Epithelial cell of prostate (primary cell): ENCODE measurements around the gene C1orf94.
"Not testable (repeated sequence)": the region's sequence is repeated elsewhere in the genome, so short reads cannot be mapped to it uniquely, and the experiment has no call there.

Source experiments
- DNase-seq: peaks from one replicate; pipeline ENCODE4 v3.0.0-alpha.2; 2011; ENCODE audit warnings: low read depth, low spot score
- H3K27ac ChIP-seq: fragments of 450-650 bp; 2 replicates; pipeline ENCODE4 v1.5.1; 2017; ENCODE audit warnings: mild to moderate bottlenecking

C1orf94 gene

DNA sequence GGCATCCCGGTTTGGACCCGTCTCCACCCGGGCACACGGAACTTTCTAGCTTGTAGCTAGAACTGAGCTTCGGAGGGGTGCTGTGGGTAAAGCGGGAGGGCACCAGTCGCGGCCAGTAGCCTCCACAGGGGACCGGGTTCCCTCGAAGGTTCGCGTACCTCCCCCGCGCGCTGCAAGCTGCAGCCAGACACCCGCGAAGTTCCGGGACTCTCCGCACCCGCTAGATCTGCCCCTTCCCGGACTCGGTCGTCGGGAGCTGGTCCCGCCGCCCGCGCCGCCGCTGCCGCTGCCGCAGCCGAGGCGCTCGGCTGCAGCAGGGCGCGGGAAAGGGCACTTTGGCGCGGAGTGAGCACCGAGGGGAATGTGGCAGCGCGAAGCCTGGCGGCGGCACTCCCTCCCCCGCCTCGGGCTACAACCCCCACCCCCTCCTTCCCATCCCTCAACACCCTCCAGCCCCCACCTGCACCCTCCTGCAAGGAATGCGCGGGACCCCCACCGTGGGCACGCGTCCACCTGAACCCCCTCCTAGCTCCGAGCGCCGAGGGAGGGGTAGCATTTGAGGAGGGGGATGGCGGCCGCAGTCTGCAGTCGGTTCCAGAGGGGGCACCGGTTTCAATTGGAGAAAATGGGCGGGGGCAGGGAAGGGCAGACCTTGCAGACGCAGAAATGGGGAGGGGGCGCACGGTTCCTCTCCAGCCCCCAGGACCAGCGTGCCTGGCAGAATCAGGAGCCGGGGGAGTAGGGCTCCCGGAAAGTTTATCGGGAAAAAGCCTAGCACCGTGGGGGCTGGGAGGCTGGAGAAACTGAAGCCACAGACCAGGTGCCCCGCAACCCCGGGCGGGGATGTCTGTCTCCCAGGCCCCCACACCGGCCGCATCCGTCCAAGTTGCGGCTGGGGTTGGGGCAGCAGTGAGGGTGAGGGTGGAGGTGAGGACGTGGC is 12.6 kb upstream of the C1orf94 start:
- DNase-seq = no peak
- no peak overlapping the region for H3K27ac ChIP-seq

DNA sequence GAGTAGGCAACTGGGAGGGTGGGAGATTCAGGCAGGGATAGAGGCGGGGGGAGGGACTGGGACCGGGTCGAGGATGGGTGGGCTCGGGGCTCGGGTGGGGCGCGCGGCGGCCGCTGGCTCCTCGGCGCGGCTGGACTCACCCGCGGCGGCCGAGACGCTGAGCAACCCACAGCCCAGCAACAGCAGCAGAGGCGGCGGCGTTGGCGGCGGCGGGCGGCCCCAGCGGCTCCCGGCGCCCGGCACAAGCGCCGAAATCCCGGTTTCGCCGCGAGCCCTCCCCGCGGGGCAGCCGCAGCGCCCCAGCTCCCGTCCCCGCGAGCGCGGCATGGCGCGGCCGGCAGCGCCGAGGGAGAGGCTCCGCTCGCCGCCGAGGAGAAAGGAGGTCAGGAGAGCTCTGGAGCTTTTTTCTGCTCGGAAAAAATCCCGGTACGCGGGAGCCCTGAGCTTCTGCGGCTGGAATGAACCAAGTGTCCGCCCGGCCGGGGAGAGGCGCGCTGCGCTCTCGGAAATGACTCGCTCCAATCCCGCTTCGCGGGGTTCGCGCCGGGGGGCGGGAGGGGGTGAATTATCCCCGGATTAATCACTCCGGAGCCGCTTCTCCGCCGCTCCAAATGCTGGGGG is 11.8 kb upstream of the C1orf94 start, which contains the start of gene CSMD2:
CSMD2 (minus strand) TSS at position 460 of the 621 bp plus-strand sequence; CDS start at position 327, 133 bp downstream.
- no peak within 1 kb of the TSS for H3K27ac ChIP-seq
- DNase-seq = no peak

GRCh38 chr1:34165422-34165921 is 11.2 kb upstream of the C1orf94 start:
- H3K27ac ChIP-seq = no peak overlapping the region
- DNase-seq = no peak

DNA sequence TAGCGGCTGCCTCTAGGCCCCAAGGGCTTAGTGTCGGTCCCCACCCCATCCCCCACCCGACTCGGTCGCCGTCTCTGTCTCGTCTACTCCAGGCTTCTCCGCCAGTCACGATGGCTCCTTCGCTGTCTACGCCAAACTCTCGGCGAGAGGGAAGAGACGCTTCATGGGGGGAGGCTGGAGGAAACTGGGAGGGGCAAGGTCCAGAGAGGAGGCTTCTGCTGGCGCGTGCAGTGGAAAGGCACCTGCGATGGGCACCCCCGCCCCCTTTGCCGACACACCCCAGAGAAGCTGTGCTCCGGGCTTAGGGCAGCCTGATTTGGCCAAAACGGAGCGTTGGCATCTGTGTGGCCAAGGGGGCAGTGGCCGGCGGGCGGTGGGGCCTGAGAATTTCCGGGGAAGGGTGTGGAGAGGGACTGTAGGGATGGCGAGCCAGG is 10.5 kb upstream of the C1orf94 start:
- no peak for DNase-seq
- H3K27ac ChIP-seq = no peak overlapping the region

GRCh38 chr1:34166625-34167361 is 9.9 kb upstream of the C1orf94 start:
- no peak for DNase-seq
- H3K27ac ChIP-seq = no peak overlapping the region

GRCh38 chr1:34167389-34167788 is 9.3 kb upstream of the C1orf94 start:
- no peak for DNase-seq
- no peak overlapping the region for H3K27ac ChIP-seq

DNA sequence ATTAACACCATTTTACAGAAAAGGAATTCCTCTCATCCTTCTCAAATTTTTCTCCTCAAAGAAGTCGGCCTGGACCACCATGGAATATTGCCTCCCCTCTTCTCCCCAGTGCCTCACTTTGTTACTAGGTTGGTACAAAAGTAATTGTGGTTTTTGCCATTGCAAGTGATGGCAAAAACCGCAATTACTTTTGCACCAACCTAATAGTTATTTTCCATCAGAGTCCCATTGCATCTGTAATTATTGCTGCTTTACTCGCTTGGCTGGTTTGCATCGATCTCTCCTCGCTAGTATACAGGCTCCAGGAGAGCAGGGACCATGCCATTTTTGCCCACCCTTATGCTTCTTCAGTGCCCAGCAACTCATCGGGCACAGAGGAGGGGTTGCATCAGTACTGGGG is 963 bp upstream of the C1orf94 start:
- no peak overlapping the region for H3K27ac ChIP-seq
- DNase-seq = no peak

- DNase-seq = no peak
- no peak overlapping the region for H3K27ac ChIP-seq
Measured at GRCh38 chr1:34178072-34178471, 1.4 kb downstream of the C1orf94 start.

DNA sequence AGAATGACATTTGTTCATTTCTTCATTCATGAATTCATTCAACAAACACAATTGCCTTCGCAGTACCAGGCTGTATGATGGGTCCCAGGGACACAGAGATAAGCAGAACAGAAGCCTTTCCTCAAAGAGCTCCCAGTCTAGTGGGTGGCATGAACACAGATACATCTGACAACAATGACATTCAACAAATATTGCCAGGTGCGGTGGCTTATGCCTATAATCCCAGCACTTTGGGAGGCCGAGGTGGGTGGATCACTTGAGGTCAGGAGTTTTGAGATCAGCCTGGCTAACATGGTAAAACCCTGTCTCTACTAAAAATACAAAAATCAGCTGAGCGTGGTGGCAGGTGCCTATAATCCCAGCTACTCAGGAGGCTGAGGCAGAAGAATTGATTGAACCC is 6.7 kb downstream of the C1orf94 start:
- H3K27ac ChIP-seq, DNase-seq: not testable (repeated sequence)

GRCh38 chr1:34186741-34187494 is 10.2 kb downstream of the C1orf94 start:
- H3K27ac ChIP-seq = no peak overlapping the region
- DNase-seq = no peak

- no peak overlapping the region for H3K27ac ChIP-seq
- no peak for DNase-seq
Measured at GRCh38 chr1:34188418-34188817, 11.7 kb downstream of the C1orf94 start.

GRCh38 chr1:34188985-34189384 is 12.3 kb downstream of the C1orf94 start:
- no peak overlapping the region for H3K27ac ChIP-seq
- DNase-seq = no peak

GRCh38 chr1:34190692-34191091 is 14.0 kb downstream of the C1orf94 start:
- no peak overlapping the region for H3K27ac ChIP-seq
- DNase-seq = no peak

DNA sequence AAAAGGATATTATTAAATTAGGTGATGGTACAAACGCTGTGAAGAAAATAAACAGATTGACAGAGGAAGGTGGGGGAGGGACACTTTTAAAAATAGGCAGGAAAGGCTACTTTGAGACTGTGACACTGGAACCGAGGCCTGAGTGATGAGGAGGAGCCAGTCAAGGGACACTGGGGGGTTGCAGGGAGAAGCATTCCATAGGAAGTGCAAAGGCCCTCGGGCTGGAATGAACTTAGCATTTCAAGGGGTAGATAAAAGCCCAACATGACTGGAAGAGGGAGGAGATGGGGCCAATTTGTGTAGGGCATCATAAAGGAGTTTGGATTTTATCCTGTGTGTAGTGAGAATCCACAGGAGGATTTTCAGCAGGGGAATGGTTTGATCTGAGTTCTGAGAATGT is 15.9 kb downstream of the C1orf94 start:
- DNase-seq = no peak
- H3K27ac ChIP-seq = no peak overlapping the region

DNA sequence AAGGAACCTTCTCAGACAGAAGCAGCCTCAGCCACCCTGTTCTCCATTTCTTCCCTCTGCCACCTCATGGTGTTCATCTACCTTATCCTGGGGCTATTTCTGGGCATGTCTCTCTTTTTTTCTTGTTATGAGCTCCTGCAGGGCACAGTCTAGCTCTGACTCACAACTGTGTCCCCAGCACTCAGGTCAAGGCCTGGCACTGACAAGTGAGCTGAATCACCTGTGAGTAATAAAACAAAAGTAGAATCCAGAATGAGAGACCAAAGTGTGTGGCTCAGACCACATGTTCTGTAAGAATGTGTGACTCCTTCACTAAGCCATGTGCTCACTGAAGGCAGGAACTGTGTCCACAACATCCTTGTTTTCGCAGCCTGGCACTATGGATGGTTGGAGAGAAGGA is 23.2 kb downstream of the C1orf94 start:
- H3K27ac ChIP-seq = no peak overlapping the region

DNA sequence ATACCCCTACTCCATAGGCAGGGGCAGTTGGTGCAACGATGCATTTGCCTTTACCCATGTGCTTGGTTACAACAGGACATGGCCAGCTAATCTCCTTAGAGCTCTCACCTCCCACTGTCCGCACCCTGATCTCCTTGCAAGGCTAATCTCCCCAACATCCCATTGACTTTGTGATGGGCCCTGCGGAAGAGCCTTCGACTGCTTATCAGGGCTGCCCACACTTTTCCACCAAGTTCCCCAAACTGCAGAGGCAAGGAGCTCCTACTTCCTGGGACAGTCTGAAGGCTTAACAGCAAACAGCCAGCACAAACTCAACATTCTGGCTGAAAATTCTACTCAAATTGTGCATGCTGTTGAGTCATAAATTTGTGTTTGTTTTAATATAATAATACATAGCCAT is 36.0 kb downstream of the C1orf94 start:
- no peak for DNase-seq
- H3K27ac ChIP-seq = no peak overlapping the region

More for the DNA sequence above, 23.2 kb downstream of the C1orf94 start:
- DNase-seq = peak; percentile 96

DNA sequence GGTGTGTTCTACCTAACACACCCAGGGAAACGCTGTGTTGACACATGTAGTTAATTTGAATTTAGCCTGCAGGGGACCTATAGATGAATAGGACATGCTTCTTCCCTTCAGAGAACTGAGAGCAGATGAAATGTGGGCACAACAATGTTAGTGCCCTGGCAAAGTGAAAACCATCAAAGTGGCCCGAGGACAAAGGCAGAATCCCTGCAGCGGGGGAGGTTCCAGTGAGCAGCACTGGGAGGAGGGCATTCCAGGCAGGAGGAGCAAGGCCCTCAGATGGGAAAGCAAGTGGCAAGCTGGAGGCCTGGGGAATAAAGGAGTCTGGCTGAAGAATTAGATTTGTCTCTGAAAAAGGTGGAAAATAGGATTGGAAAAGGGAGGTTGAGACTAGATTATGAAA is 37.2 kb downstream of the C1orf94 start:
- no peak overlapping the region for H3K27ac ChIP-seq
- DNase-seq = no peak

DNA sequence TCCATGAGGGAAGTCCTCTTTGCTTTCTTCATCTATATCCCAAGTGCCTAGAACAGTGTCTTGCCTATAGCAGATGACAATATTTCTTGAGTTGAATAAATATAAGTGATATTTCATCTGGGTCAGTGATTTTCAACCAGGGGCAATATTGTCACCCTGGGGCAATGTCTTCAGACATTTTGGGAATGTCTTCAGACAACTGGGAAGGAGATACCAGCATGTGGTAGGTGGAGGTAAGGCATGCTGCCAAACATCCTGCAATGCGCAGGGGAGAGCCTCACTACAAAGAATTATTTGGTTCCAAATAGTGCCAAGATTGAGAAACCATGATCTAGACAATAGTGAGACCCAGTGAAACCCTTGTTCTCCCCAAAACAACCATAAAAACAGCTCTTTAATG is 54.7 kb downstream of the C1orf94 start:
- DNase-seq = no peak
- no peak overlapping the region for H3K27ac ChIP-seq

- DNase-seq = no peak
- no peak overlapping the region for H3K27ac ChIP-seq
Measured at GRCh38 chr1:34235594-34235993, 58.9 kb downstream of the C1orf94 start.

DNA sequence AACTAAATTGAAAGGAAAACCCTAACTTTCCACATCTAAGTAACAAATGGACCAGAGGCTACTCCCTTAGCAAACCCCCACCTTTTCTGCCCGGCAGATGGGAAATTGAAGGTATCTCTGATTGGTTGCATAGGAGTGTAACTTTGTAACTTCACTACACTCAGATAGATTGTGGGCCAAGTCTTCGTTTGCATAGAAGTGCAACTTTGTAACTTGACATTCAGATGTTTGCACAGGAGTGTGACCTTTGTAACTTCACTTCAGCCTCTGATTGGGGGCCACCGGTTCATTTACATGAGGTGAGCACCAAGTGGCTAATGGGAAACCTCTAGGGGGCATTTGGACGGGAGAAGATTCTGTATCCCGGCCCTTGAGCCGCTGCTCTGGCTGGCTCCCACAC is 59.4 kb downstream of the C1orf94 start:
- H3K27ac ChIP-seq = no peak overlapping the region
- no peak for DNase-seq
